HCT116 (cell line): ENCODE data around the gene ANO6.

Experiments
- ELF1 ChIP-seq: IDR thresholded peaks from 2 replicates; pipeline ENCODE4 v1.6.1; 2012; ENCODE audit warnings: low read depth, borderline replicate concordance
- EZH2 ChIP-seq: fragments of 200-600 bp; sonication (generic); IDR thresholded peaks from 2 replicates; pipeline ENCODE4 v1.6.1; 2017; ENCODE audit warnings: antibody characterized with exemption, mixed run types
- EZH2phosphoT487 ChIP-seq: fragments of 200-600 bp; IDR thresholded peaks from 2 replicates; pipeline ENCODE4 v1.6.1; 2018; ENCODE audit warnings: antibody characterized with exemption, borderline replicate concordance
- POLR2A ChIP-seq: IDR thresholded peaks from 2 replicates; pipeline ENCODE4 v1.7.0; 2011; ENCODE audit warnings: borderline replicate concordance; ENCODE audit not compliant: insufficient read depth, insufficient read length; ENCODE audit errors: extremely low read depth
- SP1 ChIP-seq: IDR thresholded peaks from 2 replicates; pipeline ENCODE4 v1.6.1; 2012; ENCODE audit warnings: low read depth
- ZFX ChIP-seq: fragments of 450-650 bp; IDR thresholded peaks from 2 replicates; pipeline ENCODE4 v1.6.1; 2017
- ZNF274 ChIP-seq: fragments of 200-500 bp; sonication (Bioruptor generic); IDR thresholded peaks from 2 replicates; pipeline ENCODE4 v1.6.1; 2014; ENCODE audit warnings: mild to moderate bottlenecking, low read depth, low read length, inconsistent platforms
- TF ChIP-seq, protein P1 (sequence below), 3 experiments: fragments of 200-600 bp in 1 of 3; sonication (generic) in 1 of 3; IDR thresholded peaks in 2 of 3; conservative IDR thresholded peaks in 1 of 3; 2 replicates each; pipeline ENCODE4 v1.5.1; 2012 to 2017; ENCODE audit warnings: low read depth in 2 of 3, low read length in 2 of 3, antibody characterized with exemption in 1 of 3, borderline replicate concordance in 1 of 3, control low read depth in 1 of 3, mild to moderate bottlenecking in 1 of 3, mixed read lengths in 1 of 3, mixed run types in 1 of 3, moderate library complexity in 1 of 3; ENCODE audit not compliant: insufficient read depth in 1 of 3
- TF ChIP-seq, protein P2 (sequence below): IDR thresholded peaks from 2 replicates; pipeline ENCODE4 v1.6.1; 2011; ENCODE audit warnings: mild to moderate bottlenecking, low read length, moderate library complexity; ENCODE audit not compliant: insufficient replicate concordance; ENCODE audit errors: extremely low read depth
- TF ChIP-seq, protein P3 (sequence below): IDR thresholded peaks from 2 replicates; pipeline ENCODE4 v1.6.1; 2012
- TF ChIP-seq, protein P4 (sequence below): IDR thresholded peaks from 2 replicates; pipeline ENCODE4 v1.6.1; 2012
- TF ChIP-seq, protein P5 (sequence below): IDR thresholded peaks from 2 replicates; pipeline ENCODE4 v1.6.1; 2012; ENCODE audit warnings: low read depth

DNA sequence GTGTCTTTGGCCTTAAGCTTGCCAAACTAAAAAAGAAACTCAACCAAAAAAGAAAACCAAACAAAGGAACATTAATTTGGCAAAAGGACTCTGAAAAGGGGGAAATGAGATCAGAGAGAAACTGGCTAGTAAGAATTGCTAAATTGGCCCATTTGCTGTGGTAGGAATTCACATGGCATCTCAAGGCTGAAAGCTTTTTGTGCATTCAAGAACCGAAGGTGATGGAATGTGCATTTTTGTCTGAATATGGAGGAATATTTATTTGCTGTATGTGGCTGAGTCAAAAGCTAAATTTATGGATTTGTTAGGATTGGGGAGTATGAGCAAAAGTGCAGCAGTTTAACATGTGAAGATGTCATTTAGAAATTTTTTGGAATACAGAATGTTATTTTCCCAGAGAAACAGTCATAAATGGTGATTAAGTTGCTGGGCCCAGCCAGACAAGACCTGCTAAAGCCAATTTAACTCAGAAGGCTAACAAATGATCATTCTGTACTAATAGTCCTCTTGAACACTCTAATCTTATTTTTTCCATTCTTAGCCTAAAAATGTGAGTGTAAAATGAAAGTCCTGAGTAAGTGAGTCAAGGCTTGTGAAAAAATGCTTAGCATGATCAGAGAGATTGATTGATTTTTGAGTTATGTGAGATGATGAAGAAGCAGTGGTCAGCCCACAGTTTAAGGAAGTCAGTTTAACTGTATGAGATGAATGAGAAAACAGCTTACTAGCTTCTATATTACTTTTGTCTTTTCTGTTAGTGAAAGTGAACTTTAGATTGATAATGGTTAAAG is 94.1 kb downstream of the ANO6 start:
- TF ChIP-seq, protein P1, sequence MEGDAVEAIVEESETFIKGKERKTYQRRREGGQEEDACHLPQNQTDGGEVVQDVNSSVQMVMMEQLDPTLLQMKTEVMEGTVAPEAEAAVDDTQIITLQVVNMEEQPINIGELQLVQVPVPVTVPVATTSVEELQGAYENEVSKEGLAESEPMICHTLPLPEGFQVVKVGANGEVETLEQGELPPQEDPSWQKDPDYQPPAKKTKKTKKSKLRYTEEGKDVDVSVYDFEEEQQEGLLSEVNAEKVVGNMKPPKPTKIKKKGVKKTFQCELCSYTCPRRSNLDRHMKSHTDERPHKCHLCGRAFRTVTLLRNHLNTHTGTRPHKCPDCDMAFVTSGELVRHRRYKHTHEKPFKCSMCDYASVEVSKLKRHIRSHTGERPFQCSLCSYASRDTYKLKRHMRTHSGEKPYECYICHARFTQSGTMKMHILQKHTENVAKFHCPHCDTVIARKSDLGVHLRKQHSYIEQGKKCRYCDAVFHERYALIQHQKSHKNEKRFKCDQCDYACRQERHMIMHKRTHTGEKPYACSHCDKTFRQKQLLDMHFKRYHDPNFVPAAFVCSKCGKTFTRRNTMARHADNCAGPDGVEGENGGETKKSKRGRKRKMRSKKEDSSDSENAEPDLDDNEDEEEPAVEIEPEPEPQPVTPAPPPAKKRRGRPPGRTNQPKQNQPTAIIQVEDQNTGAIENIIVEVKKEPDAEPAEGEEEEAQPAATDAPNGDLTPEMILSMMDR (IDR thresholded peaks at IDR 0.05 in 2 of 3, conservative IDR thresholded peaks at IDR 0.05 in 1 of 3; ENCODE audit: borderline replicate concordance in 1 of 3, insufficient read depth in 1 of 3, low read depth in 2 of 3, low read length in 2 of 3), result no peak
- TF ChIP-seq, protein P2, sequence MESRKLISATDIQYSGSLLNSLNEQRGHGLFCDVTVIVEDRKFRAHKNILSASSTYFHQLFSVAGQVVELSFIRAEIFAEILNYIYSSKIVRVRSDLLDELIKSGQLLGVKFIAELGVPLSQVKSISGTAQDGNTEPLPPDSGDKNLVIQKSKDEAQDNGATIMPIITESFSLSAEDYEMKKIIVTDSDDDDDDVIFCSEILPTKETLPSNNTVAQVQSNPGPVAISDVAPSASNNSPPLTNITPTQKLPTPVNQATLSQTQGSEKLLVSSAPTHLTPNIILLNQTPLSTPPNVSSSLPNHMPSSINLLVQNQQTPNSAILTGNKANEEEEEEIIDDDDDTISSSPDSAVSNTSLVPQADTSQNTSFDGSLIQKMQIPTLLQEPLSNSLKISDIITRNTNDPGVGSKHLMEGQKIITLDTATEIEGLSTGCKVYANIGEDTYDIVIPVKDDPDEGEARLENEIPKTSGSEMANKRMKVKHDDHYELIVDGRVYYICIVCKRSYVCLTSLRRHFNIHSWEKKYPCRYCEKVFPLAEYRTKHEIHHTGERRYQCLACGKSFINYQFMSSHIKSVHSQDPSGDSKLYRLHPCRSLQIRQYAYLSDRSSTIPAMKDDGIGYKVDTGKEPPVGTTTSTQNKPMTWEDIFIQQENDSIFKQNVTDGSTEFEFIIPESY, result no peak
- TF ChIP-seq ELF1 (no peak), POLR2A (no peak), EZH2 (no peak), ZFX (no peak), ZNF274 (no peak), EZH2phosphoT487 (no peak), SP1 (no peak)
- TF ChIP-seq, protein P3, sequence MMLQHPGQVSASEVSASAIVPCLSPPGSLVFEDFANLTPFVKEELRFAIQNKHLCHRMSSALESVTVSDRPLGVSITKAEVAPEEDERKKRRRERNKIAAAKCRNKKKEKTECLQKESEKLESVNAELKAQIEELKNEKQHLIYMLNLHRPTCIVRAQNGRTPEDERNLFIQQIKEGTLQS, result no peak
- TF ChIP-seq, protein P4, sequence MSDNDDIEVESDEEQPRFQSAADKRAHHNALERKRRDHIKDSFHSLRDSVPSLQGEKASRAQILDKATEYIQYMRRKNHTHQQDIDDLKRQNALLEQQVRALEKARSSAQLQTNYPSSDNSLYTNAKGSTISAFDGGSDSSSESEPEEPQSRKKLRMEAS, result no peak
- TF ChIP-seq, protein P5, sequence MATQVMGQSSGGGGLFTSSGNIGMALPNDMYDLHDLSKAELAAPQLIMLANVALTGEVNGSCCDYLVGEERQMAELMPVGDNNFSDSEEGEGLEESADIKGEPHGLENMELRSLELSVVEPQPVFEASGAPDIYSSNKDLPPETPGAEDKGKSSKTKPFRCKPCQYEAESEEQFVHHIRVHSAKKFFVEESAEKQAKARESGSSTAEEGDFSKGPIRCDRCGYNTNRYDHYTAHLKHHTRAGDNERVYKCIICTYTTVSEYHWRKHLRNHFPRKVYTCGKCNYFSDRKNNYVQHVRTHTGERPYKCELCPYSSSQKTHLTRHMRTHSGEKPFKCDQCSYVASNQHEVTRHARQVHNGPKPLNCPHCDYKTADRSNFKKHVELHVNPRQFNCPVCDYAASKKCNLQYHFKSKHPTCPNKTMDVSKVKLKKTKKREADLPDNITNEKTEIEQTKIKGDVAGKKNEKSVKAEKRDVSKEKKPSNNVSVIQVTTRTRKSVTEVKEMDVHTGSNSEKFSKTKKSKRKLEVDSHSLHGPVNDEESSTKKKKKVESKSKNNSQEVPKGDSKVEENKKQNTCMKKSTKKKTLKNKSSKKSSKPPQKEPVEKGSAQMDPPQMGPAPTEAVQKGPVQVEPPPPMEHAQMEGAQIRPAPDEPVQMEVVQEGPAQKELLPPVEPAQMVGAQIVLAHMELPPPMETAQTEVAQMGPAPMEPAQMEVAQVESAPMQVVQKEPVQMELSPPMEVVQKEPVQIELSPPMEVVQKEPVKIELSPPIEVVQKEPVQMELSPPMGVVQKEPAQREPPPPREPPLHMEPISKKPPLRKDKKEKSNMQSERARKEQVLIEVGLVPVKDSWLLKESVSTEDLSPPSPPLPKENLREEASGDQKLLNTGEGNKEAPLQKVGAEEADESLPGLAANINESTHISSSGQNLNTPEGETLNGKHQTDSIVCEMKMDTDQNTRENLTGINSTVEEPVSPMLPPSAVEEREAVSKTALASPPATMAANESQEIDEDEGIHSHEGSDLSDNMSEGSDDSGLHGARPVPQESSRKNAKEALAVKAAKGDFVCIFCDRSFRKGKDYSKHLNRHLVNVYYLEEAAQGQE, result no peak
